Right lobe of liver (tissue), 6 donors: Measurements from ENCODE around the gene EPHA2. TPM values are rescaled to one million over a fixed set of nuclear protein-coding genes. Genes with fewer than 3 reads are reported as not detected.
"Not testable (repeated sequence)": the region's sequence is repeated elsewhere in the genome, so short reads cannot be mapped to it uniquely, and the experiment has no call there.

Experiments used
- ATAC-seq, 4 donors: fragments of 200-7000 bp; cut with Tn5 transposase; one replicate each; pipeline ENCODE4 v1.9.1; 2020; ENCODE audit warnings: mild to moderate bottlenecking in 4 of 4, moderate library complexity in 4 of 4
- DNase-seq, 3 donors: peaks; one replicate each; pipeline ENCODE4 v3.0.0-alpha.2; 2020
- H3K27ac ChIP-seq, 3 donors: fragments of 200-600 bp; one replicate each; pipeline ENCODE4 v1.8.0; 2022
- H3K27me3 ChIP-seq, 2 donors: fragments of 200-600 bp; one replicate each; pipeline ENCODE4 v1.8.0; 2022
- H3K36me3 ChIP-seq, 4 donors: fragments of 200-600 bp; sonication (generic) in 1 of 4; one replicate each; pipeline versions ENCODE4 v1.5.1 to v1.8.0; 2017 to 2022; ENCODE audit warnings: control low read depth in 1 of 4
- H3K4me1 ChIP-seq, 4 donors: fragments of 200-600 bp; sonication (generic) in 1 of 4; one replicate each; pipeline versions ENCODE4 v1.5.1 to v1.8.0; 2017 to 2022; ENCODE audit warnings: control low read depth in 1 of 4
- H3K4me3 ChIP-seq, 3 donors: fragments of 200-600 bp; one replicate each; pipeline ENCODE4 v1.8.0; 2022
- H3K9me3 ChIP-seq, 4 donors: fragments of 200-600 bp; sonication (generic) in 1 of 4; one replicate each; pipeline versions ENCODE4 v1.5.1 to v1.8.0; 2017 to 2022; ENCODE audit warnings: control low read depth in 1 of 4
- CTCF ChIP-seq, 4 donors: fragments of 200-600 bp in 3 of 4; fragments of 450-650 bp in 1 of 4; IDR thresholded peaks; one replicate each; pipeline versions ENCODE4 v1.5.1 to v1.8.0; 2016 to 2022; ENCODE audit warnings: antibody characterized with exemption in 4 of 4, mild to moderate bottlenecking in 2 of 4
- POLR2A ChIP-seq: fragments of 450-650 bp; IDR thresholded peaks from one replicate; pipeline ENCODE4 v1.6.1; 2017; ENCODE audit warnings: antibody characterized with exemption, mild to moderate bottlenecking
- WGBS: methylation state at CpG from one replicate; pipeline ENCODE4 v1.1.6; 2018; ENCODE audit warnings: low coverage, low lambda C conversion rate; ENCODE audit not compliant: insufficient coverage; ENCODE audit errors: missing lambda C conversion rate; 5-methylcytosine and 5-hydroxymethylcytosine counted together
- intact Hi-C, 2 donors: fragments of 100-400 bp; cut with DNase I; formaldehyde crosslinking; loops; one replicate each; pipeline versions ENCODE4 v1.11.2 to v1.14.1; 2022
- total RNA-seq, 6 experiments: library from RNA; depleted of rRNA in 2 of 6; stranded (reverse); fragments of >200 nt in 2 of 6; fragmentation: NEBNext Ultra II Directional in 3 of 6; extraction: Animal tissue kit (Norgen Biotek cat#: 25700) in 3 of 6; gene quantifications; one replicate each; pipeline versions ENCODE4 v1.1.0 to v1.2.4, GENCODE V29; 2016 to 2023
- donor health status: DM: no; HTN: yes; CAD: no.
- donor health status: DM: no; HTN: no; CAD: no.
- donor health status: DM: no; HTN: no; CAD: no.
- donor health status: DM: no; HTN: yes; CAD: no.
- donor health status: DM: no; HTN: yes; CAD: no.

EPHA2 gene
- total RNA-seq, 6 experiments from 2014 or later, result 6.0 to 14.7 (median 10.8) TPM

GRCh38 chr1:16110884-16111283 lies 45.0 kb downstream of the EPHA2 start:
- Histone ChIP-seq H3K27me3 (no peaks in the 10 kb centered on the region), H3K4me1 (peaks cover 0 to 9% (median 2%) of the 10 kb centered on the region in 4 donors), H3K27ac (no peak overlapping the region), H3K4me3 (no peak overlapping the region), H3K9me3 (no peaks in the 10 kb centered on the region), H3K36me3 (no peaks in the 10 kb centered on the region)
- no peak for DNase-seq
- ATAC-seq, result no peak
- 80% methylated on average over 1 of the region's 7 CpGs for WGBS
- TF ChIP-seq CTCF (IDR thresholded peaks at IDR 0.05) (no peak), POLR2A (no peak)
- intact Hi-C loops, result no loop called here

DNA sequence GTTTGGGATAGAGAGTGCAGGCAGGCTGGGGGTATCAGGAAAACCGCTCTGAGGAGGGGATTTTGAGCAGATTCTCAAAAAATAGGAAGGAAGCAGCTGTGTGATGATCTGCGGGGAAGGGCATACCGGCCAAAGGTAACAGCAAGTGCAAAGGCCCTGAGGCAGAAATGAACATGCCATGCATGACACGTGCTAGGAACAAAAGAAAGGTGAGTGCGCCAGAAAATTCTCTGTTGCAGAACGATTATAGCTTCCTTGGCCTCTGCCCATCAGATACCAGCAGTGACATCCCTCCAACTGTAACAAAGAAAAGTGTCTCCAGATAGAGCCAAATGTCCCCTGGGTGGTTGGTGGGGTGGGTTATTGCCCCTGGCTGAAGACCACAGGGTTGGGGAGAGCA lies 45.4 kb downstream of the EPHA2 start:
- intact Hi-C loops, result no loop called here
- Histone ChIP-seq H3K27me3 (no peaks in the 10 kb centered on the region), H3K9me3 (no peaks in the 10 kb centered on the region), H3K36me3 (no peaks in the 10 kb centered on the region), H3K4me3 (no peak overlapping the region), H3K4me1 (peaks cover 0 to 9% (median 2%) of the 10 kb centered on the region in 4 donors), H3K27ac (no peak overlapping the region)
- 84% methylated on average over 6 of the region's 6 CpGs for WGBS
- ATAC-seq (no peak), DNase-seq (no peak)
- no peak for TF ChIP-seq CTCF (IDR thresholded peaks at IDR 0.05)
- no peak for TF ChIP-seq POLR2A

- ATAC-seq, result no peak
- no CpG with 5 or more reads among the region's 1 CpG for WGBS
- Histone ChIP-seq H3K9me3 (no peaks in the 10 kb centered on the region), H3K4me1 (peaks cover 0 to 9% (median 2%) of the 10 kb centered on the region in 4 donors), H3K4me3 (no peak overlapping the region), H3K27ac (no peak overlapping the region), H3K36me3 (no peaks in the 10 kb centered on the region), H3K27me3 (no peaks in the 10 kb centered on the region)
- intact Hi-C loops, result no loop called here
- DNase-seq, result no peak
- TF ChIP-seq POLR2A (no peak), CTCF (IDR thresholded peaks at IDR 0.05) (no peak)
These were observed 46.3 kb downstream of the EPHA2 start for GRCh38 chr1:16109571-16109970.

DNA sequence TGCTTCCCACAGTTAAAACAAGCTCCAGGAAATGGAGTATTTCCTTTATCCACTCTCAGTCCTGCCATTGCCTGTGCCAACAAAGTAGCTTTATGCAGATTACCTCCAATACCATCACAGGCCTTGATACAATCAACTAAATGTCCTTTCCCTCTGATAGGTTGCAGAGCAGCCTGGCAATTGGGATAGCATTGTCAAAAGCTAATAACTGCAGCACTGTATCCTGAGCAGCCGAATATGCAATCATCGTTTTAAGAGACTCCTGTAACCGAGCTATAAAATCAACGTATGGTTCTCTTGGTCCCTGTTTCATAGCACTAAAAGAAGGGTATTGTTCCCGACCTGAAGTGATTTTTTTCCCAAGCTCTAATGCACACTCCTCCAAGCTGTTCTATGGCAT lies 48.8 kb downstream of the EPHA2 start:
- H3K27ac ChIP-seq, H3K36me3 ChIP-seq, DNase-seq, H3K9me3 ChIP-seq, ATAC-seq, H3K27me3 ChIP-seq, H3K4me3 ChIP-seq, H3K4me1 ChIP-seq, intact Hi-C loops: not testable (repeated sequence)
- 60% methylated on average over 5 of the region's 5 CpGs for WGBS

- Histone ChIP-seq H3K4me3 (no peak overlapping the region), H3K27me3 (no peaks in the 10 kb centered on the region), H3K36me3 (no peaks in the 10 kb centered on the region), H3K4me1 (no peaks in the 10 kb centered on the region), H3K27ac (no peak overlapping the region), H3K9me3 (no peaks in the 10 kb centered on the region)
- no peak for TF ChIP-seq POLR2A
- TF ChIP-seq CTCF (IDR thresholded peaks at IDR 0.05), result no peak
- no peak for DNase-seq
- WGBS, result 57% methylated on average over 7 of the region's 9 CpGs
- ATAC-seq, result no peak
- intact Hi-C loops, result no loop called here
These were observed 54.2 kb downstream of the EPHA2 start for GRCh38 chr1:16101623-16102022.
